Gastroesophageal sphincter (tissue), 3 donors: Measurements from ENCODE around the gene FAM107A.

Experiments used
- POLR2A ChIP-seq, 2 donors: fragments of 450-650 bp; IDR thresholded peaks; one replicate each; pipeline ENCODE4 v1.6.1; 2017; ENCODE audit warnings: antibody characterized with exemption in 2 of 2, mild to moderate bottlenecking in 2 of 2, moderate library complexity in 1 of 2
- TF ChIP-seq, protein P1 (sequence below), 4 experiments: fragments of 200-600 bp in 2 of 4; fragments of 450-650 bp in 2 of 4; sonication (generic) in 1 of 4; IDR thresholded peaks; one replicate each; pipeline ENCODE4 v1.5.1; 2017 to 2019; ENCODE audit warnings: antibody characterized with exemption in 4 of 4, mild to moderate bottlenecking in 2 of 4, moderate library complexity in 2 of 4

GRCh38 chr3:58577269-58577821, at the start of gene FAM107A:
- TF ChIP-seq, protein P1, sequence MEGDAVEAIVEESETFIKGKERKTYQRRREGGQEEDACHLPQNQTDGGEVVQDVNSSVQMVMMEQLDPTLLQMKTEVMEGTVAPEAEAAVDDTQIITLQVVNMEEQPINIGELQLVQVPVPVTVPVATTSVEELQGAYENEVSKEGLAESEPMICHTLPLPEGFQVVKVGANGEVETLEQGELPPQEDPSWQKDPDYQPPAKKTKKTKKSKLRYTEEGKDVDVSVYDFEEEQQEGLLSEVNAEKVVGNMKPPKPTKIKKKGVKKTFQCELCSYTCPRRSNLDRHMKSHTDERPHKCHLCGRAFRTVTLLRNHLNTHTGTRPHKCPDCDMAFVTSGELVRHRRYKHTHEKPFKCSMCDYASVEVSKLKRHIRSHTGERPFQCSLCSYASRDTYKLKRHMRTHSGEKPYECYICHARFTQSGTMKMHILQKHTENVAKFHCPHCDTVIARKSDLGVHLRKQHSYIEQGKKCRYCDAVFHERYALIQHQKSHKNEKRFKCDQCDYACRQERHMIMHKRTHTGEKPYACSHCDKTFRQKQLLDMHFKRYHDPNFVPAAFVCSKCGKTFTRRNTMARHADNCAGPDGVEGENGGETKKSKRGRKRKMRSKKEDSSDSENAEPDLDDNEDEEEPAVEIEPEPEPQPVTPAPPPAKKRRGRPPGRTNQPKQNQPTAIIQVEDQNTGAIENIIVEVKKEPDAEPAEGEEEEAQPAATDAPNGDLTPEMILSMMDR (IDR thresholded peaks at IDR 0.05), result peak in 3 of 4 experiments; percentile 20 to 53 (median 35)
- peak; percentile 47 to 69 for TF ChIP-seq POLR2A (IDR thresholded peaks at IDR 0.05)
